H54 (cell line): ENCODE results near the gene CRHBP.
"Not testable (repeated sequence)": the region's sequence is repeated elsewhere in the genome, so short reads cannot be mapped to it uniquely, and the experiment has no call there.

Experiments used
- DNase-seq: peaks from one replicate; pipeline ENCODE4 v3.0.0; 2011; ENCODE audit warnings: low spot score, mixed read lengths; ENCODE audit not compliant: insufficient read length
- FAIRE-seq: peaks from 3 replicates; lab custom pipeline; 2011; peaks lifted over from hg19 to GRCh38; lab: Jason Lieb, UNC
- POLR2A ChIP-seq: IDR thresholded peaks from 2 replicates; pipeline ENCODE4 v1.6.1; 2011; ENCODE audit warnings: low read depth, mild to moderate bottlenecking, low read length

The CRHBP gene

GRCh38 chr5:76952795-76953536, at the start of gene CRHBP:
TSS of gene CRHBP (plus strand) at chr5:76953045. CDS start at chr5:76953135, 90 bp downstream.
- FAIRE-seq (no peak), DNase-seq (no peak)
- TF ChIP-seq POLR2A = no peak

GRCh38 chr5:76908166-76908565, 44.7 kb upstream of the CRHBP start:
- TF ChIP-seq POLR2A = no peak
- DNase-seq = no peak
- FAIRE-seq = no peak

- FAIRE-seq, DNase-seq: not testable (repeated sequence)
Observed at GRCh38 chr5:76910344-76910933, 42.4 kb upstream of the CRHBP start.

GRCh38 chr5:76914671-76915070, 38.2 kb upstream of the CRHBP start:
- FAIRE-seq = not testable (repeated sequence)

GRCh38 chr5:76918539-76918938, 34.3 kb upstream of the CRHBP start:
- DNase-seq = no peak
- no peak for FAIRE-seq
- no peak for TF ChIP-seq POLR2A

More at GRCh38 chr5:76914671-76915070, 38.2 kb upstream of the CRHBP start:
- DNase-seq = not testable (repeated sequence)

GRCh38 chr5:76920491-76920890, 32.4 kb upstream of the CRHBP start:
- DNase-seq (no peak), FAIRE-seq (no peak)
- TF ChIP-seq POLR2A = no peak

GRCh38 chr5:76926329-76927105, 26.3 kb upstream of the CRHBP start:
- no peak for FAIRE-seq
- DNase-seq = no peak
- no peak for TF ChIP-seq POLR2A

GRCh38 chr5:76927961-76928360, 24.9 kb upstream of the CRHBP start:
- TF ChIP-seq POLR2A = no peak
- DNase-seq (no peak), FAIRE-seq (no peak)

GRCh38 chr5:76930083-76930482, 22.8 kb upstream of the CRHBP start:
- no peak for FAIRE-seq
- DNase-seq = no peak
- TF ChIP-seq POLR2A = no peak

- no peak for FAIRE-seq
- TF ChIP-seq POLR2A = no peak
Observed at GRCh38 chr5:76938177-76938576, 14.7 kb upstream of the CRHBP start.

GRCh38 chr5:76941000-76941399, 11.8 kb upstream of the CRHBP start:
- DNase-seq = no peak
- TF ChIP-seq POLR2A = no peak
- FAIRE-seq = no peak

More at GRCh38 chr5:76938177-76938576, 14.7 kb upstream of the CRHBP start:
- DNase-seq = no peak

GRCh38 chr5:76941442-76941841, 11.4 kb upstream of the CRHBP start:
- no peak for TF ChIP-seq POLR2A
- DNase-seq (no peak), FAIRE-seq (no peak)

- DNase-seq (peak; percentile 64), FAIRE-seq (peak; percentile 94)
- no peak for TF ChIP-seq POLR2A
Observed at GRCh38 chr5:76942581-76942980, 10.3 kb upstream of the CRHBP start.

- TF ChIP-seq POLR2A = no peak
- FAIRE-seq = peak; percentile 11
- DNase-seq = no peak
Observed at GRCh38 chr5:76943006-76943405, 9.8 kb upstream of the CRHBP start.

GRCh38 chr5:76944638-76945037, 8.2 kb upstream of the CRHBP start:
- no peak for FAIRE-seq
- no peak for DNase-seq
- TF ChIP-seq POLR2A = no peak

GRCh38 chr5:76945238-76945637, 7.6 kb upstream of the CRHBP start:
- not testable (repeated sequence) for FAIRE-seq, DNase-seq
